ENCODE results near the gene SRSF4.

SRSF4 gene

DNA sequence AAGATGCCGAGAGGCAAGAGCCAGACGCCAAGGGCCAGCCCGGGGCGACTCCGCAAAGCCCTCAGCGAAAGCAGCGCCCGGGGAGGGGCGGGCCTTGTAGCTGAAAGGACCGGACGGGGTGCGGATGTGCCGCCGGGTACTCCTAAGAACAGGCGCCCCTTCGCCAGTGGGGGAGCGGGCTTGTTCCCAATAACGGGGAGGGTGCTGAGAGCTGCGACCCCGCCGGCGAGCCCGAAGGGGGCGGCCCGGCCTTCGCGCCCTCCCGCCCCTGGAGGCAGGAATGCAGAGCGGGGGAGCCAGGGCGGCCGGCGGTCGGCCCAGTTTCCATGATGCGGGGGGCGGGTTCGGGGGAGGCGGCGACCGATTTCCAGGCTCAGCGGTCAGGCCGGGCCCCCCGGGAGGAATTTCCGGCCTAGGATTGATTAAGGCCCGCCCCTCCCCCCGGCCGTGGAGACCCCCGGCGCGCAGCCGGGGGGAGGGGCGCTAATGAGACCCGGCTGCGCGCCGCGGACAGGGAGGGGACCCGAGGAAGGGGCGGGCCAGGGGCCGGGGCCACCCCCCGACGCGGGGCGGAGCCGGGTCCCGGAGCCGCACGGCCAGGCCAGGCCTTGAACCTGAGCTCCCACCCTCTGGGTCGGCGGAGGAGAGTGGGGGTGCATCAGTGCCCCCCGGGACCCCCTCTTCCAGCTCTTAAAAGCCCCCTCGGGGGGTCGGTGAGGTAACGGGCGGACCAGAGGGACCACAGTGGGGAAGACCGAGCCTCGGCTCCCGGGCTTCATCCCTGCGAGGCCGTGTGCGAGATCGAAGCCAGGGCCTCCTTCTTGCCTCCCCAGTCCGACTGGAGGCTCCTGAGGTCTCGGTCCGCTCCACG lies 57.1 kb downstream of the SRSF4 start:
- Histone ChIP-seq H3K9ac (ENCODE audit: low read length in 2 of 2) (peak overlapping the region; percentile 80 to 90), H3K36me3 (ENCODE audit: control insufficient read depth in 2 of 2, insufficient read depth in 2 of 2, low read length in 2 of 2) (no peaks in the 10 kb centered on the region), H3K4me3 (ENCODE audit: low read length in 2 of 2) (peak overlapping the region; percentile 58 to 82), H3K27me3 (ENCODE audit: control insufficient read depth in 1 of 2, insufficient read depth in 2 of 2, low read length in 2 of 2) (no peaks in the 10 kb centered on the region), H3K27ac (ENCODE audit: low read length) (peak overlapping the region; percentile 93), H3K4me1 (ENCODE audit: control insufficient read depth, insufficient read depth, low read length) (peaks cover 27% of the 10 kb centered on the region), H3K9me3 (ENCODE audit: control insufficient read depth in 2 of 2, low read length in 2 of 2) (no peaks in the 10 kb centered on the region)

DNA sequence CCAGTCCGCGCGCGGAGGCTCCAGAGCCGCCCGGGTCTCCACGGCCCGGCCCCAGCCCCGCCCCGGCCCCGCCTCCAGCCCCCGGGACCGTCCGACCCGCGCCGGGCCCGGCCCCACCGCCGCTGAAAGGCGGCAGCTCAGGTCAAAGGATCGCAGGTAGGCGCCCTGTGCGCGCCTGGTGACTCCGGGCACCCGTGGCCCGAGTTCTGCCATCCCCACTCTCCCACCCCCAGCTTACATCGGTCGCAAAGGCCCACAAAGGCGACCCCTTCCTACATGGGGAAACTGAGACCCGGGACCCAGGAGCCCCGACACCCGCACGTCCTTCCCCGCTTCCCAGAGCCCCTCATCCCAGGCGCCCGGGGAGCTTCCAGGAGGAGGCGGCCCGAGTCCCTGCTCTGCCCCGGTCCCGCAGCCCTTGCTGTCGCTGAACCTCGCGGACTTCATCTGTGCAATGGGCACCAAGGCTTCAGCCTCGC lies 57.8 kb downstream of the SRSF4 start, which contains the start of gene TMEM200B:
TSS of gene TMEM200B (minus strand) at position 17 of the 479 bp plus-strand sequence. CDS start 2,075 bp downstream, outside the sequence.
- no peaks in the 10 kb centered on the region for H3K9me3 ChIP-seq (ENCODE audit: control insufficient read depth in 2 of 2, low read length in 2 of 2)
- H3K4me1 ChIP-seq (ENCODE audit: control insufficient read depth, insufficient read depth, low read length) = peaks cover 27% of the 10 kb centered on the region
- H3K9ac ChIP-seq (ENCODE audit: low read length in 2 of 2) = peak within 1 kb of the TSS; percentile 80 to 90
- peak within 1 kb of the TSS; percentile 58 to 82 for H3K4me3 ChIP-seq (ENCODE audit: low read length in 2 of 2)
- no peaks in the 10 kb centered on the region for H3K36me3 ChIP-seq (ENCODE audit: control insufficient read depth in 2 of 2, insufficient read depth in 2 of 2, low read length in 2 of 2)
- H3K27me3 ChIP-seq (ENCODE audit: control insufficient read depth in 1 of 2, insufficient read depth in 2 of 2, low read length in 2 of 2) = no peaks in the 10 kb centered on the region
- peak within 1 kb of the TSS; percentile 93 for H3K27ac ChIP-seq (ENCODE audit: low read length)

DNA sequence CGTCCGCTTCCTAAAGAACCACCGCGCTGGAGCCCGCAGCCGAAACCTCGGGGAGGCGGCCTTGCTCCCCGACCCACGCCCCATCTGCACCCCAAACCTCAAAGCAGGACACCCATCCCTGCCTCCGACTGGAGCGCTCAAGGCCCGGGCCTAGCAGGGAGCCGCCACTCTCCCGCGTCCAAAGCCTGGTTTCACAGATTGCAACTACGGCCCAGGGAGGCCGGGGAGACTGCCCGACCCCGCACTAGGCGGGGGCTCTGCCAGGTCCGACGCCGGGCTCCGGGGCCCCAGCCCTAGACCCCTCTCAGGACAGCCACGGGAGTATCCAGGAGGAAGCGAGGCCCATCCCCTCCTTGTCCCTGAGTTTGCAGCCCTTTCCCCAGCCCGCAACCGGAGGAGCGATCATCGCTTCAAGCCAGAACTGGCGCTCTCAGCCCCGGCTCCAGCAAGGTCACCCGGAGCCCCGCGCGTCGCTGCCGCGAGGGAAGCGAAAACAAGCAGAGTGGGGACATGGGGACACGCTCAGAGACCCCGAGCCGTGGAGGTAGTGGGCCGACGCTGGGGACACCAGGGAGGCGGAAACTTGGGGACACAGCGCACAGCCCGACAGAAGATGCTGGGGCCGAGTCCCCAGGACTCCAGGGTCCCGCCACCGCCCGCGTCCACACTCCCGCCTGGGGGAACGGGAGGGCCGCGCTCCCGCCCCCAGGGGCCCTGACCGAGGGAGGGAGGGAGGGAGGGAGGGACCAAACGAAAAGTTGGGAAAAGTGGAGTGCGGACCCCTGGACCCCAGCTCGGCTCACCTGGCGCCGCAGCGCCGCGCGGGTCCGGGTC lies 58.4 kb downstream of the SRSF4 start:
- peak overlapping the region; percentile 80 for H3K27ac ChIP-seq (ENCODE audit: low read length)
- H3K9ac ChIP-seq (ENCODE audit: low read length in 2 of 2) = peak overlapping the region; percentile 51 to 73
- H3K9me3 ChIP-seq (ENCODE audit: control insufficient read depth in 2 of 2, low read length in 2 of 2) = no peaks in the 10 kb centered on the region
- H3K36me3 ChIP-seq (ENCODE audit: control insufficient read depth in 2 of 2, insufficient read depth in 2 of 2, low read length in 2 of 2) = no peaks in the 10 kb centered on the region
- no peaks in the 10 kb centered on the region for H3K27me3 ChIP-seq (ENCODE audit: control insufficient read depth in 1 of 2, insufficient read depth in 2 of 2, low read length in 2 of 2)
- peak overlapping the region; percentile 57 to 82 for H3K4me3 ChIP-seq (ENCODE audit: low read length in 2 of 2)
- peaks cover 27% of the 10 kb centered on the region for H3K4me1 ChIP-seq (ENCODE audit: control insufficient read depth, insufficient read depth, low read length)

- H3K9ac ChIP-seq (ENCODE audit: low read length in 2 of 2) = peak overlapping the region; percentile 51
- peak overlapping the region; percentile 57 to 82 for H3K4me3 ChIP-seq (ENCODE audit: low read length in 2 of 2)
- H3K4me1 ChIP-seq (ENCODE audit: control insufficient read depth, insufficient read depth, low read length) = peaks cover 27% of the 10 kb centered on the region
- H3K36me3 ChIP-seq (ENCODE audit: control insufficient read depth in 2 of 2, insufficient read depth in 2 of 2, low read length in 2 of 2) = no peaks in the 10 kb centered on the region
- peak overlapping the region; percentile 80 for H3K27ac ChIP-seq (ENCODE audit: low read length)
- H3K9me3 ChIP-seq (ENCODE audit: control insufficient read depth in 2 of 2, low read length in 2 of 2) = no peaks in the 10 kb centered on the region
- no peaks in the 10 kb centered on the region for H3K27me3 ChIP-seq (ENCODE audit: control insufficient read depth in 1 of 2, insufficient read depth in 2 of 2, low read length in 2 of 2)
Measured at GRCh38 chr1:29122682-29123052, 59.0 kb downstream of the SRSF4 start.

GRCh38 chr1:29121936-29122681 lies 59.6 kb downstream of the SRSF4 start:
- Histone ChIP-seq H3K4me1 (ENCODE audit: control insufficient read depth, insufficient read depth, low read length) (peaks cover 27% of the 10 kb centered on the region), H3K4me3 (ENCODE audit: low read length in 2 of 2) (peak overlapping the region; percentile 57 to 82), H3K9me3 (ENCODE audit: control insufficient read depth in 2 of 2, low read length in 2 of 2) (no peaks in the 10 kb centered on the region), H3K36me3 (ENCODE audit: control insufficient read depth in 2 of 2, insufficient read depth in 2 of 2, low read length in 2 of 2) (peaks cover 0 to 4% of the 10 kb centered on the region in 2 donors), H3K9ac (ENCODE audit: low read length in 2 of 2) (peak overlapping the region in 1 of 2 donors; percentile 29), H3K27me3 (ENCODE audit: control insufficient read depth in 1 of 2, insufficient read depth in 2 of 2, low read length in 2 of 2) (no peaks in the 10 kb centered on the region), H3K27ac (ENCODE audit: low read length) (peak overlapping the region; percentile 80)

GRCh38 chr1:29121516-29121935 lies 60.2 kb downstream of the SRSF4 start:
- Histone ChIP-seq H3K36me3 (ENCODE audit: control insufficient read depth in 2 of 2, insufficient read depth in 2 of 2, low read length in 2 of 2) (peaks cover 0 to 4% of the 10 kb centered on the region in 2 donors), H3K27me3 (ENCODE audit: control insufficient read depth in 1 of 2, insufficient read depth in 2 of 2, low read length in 2 of 2) (no peaks in the 10 kb centered on the region), H3K4me3 (ENCODE audit: low read length in 2 of 2) (peak overlapping the region; percentile 57 to 82), H3K9me3 (ENCODE audit: control insufficient read depth in 2 of 2, low read length in 2 of 2) (no peaks in the 10 kb centered on the region), H3K4me1 (ENCODE audit: control insufficient read depth, insufficient read depth, low read length) (peaks cover 27% of the 10 kb centered on the region), H3K9ac (ENCODE audit: low read length in 2 of 2) (no peak overlapping the region), H3K27ac (ENCODE audit: low read length) (peak overlapping the region; percentile 80)

DNA sequence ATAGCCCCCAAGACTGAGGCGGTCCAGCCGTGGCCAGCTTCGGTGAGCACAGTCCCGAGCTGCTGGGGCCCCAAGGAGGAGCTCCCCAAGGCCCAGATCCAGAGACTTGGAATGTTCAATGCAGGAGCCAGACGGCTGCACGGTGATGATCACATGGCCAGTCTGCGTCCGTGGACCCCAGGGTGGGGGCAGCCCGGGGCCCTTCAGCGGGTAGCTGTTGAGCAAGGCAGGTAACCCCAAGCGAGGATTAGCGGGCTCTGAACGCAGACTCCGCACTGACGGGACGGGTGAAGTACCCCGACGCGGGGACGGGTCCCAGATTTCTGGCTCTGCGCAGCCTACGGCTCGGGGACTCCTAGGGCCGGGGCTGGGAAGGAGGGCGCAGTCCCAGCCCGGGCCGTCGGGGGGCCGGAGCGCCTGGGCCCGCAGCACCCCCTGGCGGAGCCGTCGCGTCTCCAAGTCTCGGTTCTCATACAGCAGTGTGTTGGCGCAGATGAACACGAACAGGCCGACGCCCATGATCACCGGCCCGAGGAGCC lies 60.7 kb downstream of the SRSF4 start:
- peak overlapping the region; percentile 24 for H3K27ac ChIP-seq (ENCODE audit: low read length)
- no peak overlapping the region for H3K9ac ChIP-seq (ENCODE audit: low read length in 2 of 2)
- H3K36me3 ChIP-seq (ENCODE audit: control insufficient read depth in 2 of 2, insufficient read depth in 2 of 2, low read length in 2 of 2) = peaks cover 0 to 4% of the 10 kb centered on the region in 2 donors
- H3K9me3 ChIP-seq (ENCODE audit: control insufficient read depth in 2 of 2, low read length in 2 of 2) = no peaks in the 10 kb centered on the region
- peak overlapping the region in 1 of 2 donors; percentile 82 for H3K4me3 ChIP-seq (ENCODE audit: low read length in 2 of 2)
- H3K27me3 ChIP-seq (ENCODE audit: control insufficient read depth in 1 of 2, insufficient read depth in 2 of 2, low read length in 2 of 2) = no peaks in the 10 kb centered on the region
- H3K4me1 ChIP-seq (ENCODE audit: control insufficient read depth, insufficient read depth, low read length) = peaks cover 27% of the 10 kb centered on the region

- no peak overlapping the region for H3K4me3 ChIP-seq (ENCODE audit: low read length in 2 of 2)
- H3K9me3 ChIP-seq (ENCODE audit: control insufficient read depth in 2 of 2, low read length in 2 of 2) = no peaks in the 10 kb centered on the region
- peak overlapping the region; percentile 24 for H3K27ac ChIP-seq (ENCODE audit: low read length)
- H3K27me3 ChIP-seq (ENCODE audit: control insufficient read depth in 1 of 2, insufficient read depth in 2 of 2, low read length in 2 of 2) = no peaks in the 10 kb centered on the region
- peaks cover 0 to 4% of the 10 kb centered on the region in 2 donors for H3K36me3 ChIP-seq (ENCODE audit: control insufficient read depth in 2 of 2, insufficient read depth in 2 of 2, low read length in 2 of 2)
- H3K4me1 ChIP-seq (ENCODE audit: control insufficient read depth, insufficient read depth, low read length) = peaks cover 22% of the 10 kb centered on the region
- peak overlapping the region in 1 of 2 donors; percentile 13 for H3K9ac ChIP-seq (ENCODE audit: low read length in 2 of 2)
Measured at GRCh38 chr1:29120367-29120766, 61.3 kb downstream of the SRSF4 start.

- H3K27ac ChIP-seq (ENCODE audit: low read length) = peak overlapping the region; percentile 11
- peak overlapping the region in 1 of 2 donors; percentile 21 for H3K9ac ChIP-seq (ENCODE audit: low read length in 2 of 2)
- H3K4me3 ChIP-seq (ENCODE audit: low read length in 2 of 2) = no peak overlapping the region
- H3K27me3 ChIP-seq (ENCODE audit: control insufficient read depth in 1 of 2, insufficient read depth in 2 of 2, low read length in 2 of 2) = no peaks in the 10 kb centered on the region
- peaks cover 20% of the 10 kb centered on the region for H3K4me1 ChIP-seq (ENCODE audit: control insufficient read depth, insufficient read depth, low read length)
- no peaks in the 10 kb centered on the region for H3K9me3 ChIP-seq (ENCODE audit: control insufficient read depth in 2 of 2, low read length in 2 of 2)
- H3K36me3 ChIP-seq (ENCODE audit: control insufficient read depth in 2 of 2, insufficient read depth in 2 of 2, low read length in 2 of 2) = peaks cover 0 to 4% of the 10 kb centered on the region in 2 donors
Measured at GRCh38 chr1:29119121-29119929, 62.4 kb downstream of the SRSF4 start.
